Measurements from ENCODE around the gene CPB2.

DNA sequence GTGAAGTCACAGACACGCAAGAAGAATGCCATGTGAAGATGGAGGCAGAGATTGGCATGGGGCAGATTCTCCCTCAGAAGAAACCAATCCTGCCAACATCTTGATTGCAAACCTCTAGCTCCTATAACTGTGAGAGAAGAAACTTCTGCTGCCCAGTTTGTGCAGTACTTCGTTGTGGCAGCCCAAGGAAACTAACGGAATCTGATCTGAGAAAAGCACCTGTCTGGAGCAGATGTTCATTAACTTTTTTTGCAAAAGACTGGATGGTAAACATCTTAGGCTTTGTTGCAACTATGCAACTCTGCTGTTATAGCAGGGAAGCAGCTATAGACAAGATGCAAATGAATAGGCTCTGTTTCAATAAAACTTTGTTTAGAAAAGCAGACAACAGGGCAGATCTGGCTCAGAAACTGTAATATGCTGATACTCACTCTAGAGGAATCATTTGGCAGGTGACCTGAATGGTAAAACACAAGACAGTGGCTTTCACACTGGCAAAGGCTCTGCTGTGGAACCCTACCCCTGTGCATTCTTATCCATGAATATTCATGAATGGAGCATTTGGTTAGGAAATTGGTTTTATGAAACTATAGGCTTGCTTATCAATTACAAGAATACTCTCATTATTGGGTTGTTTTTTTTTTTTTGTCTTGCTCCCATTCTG lies 25.3 kb upstream of the CPB2 start:
- TF ChIP-seq HCFC1 (IDR thresholded peaks at IDR 0.05; ENCODE audit: low read depth, low read length) (no peak), NRF1 (conservative IDR thresholded peaks at IDR 0.05 in 1 of 2, IDR thresholded peaks at IDR 0.05 in 1 of 2) (no peak)
